ENCODE results near the gene CARD8. TPM values are rescaled to one million over a fixed set of nuclear protein-coding genes. Genes with fewer than 3 reads are reported as not detected.
"Not testable (repeated sequence)": the region's sequence is repeated elsewhere in the genome, so short reads cannot be mapped to it uniquely, and the experiment has no call there.

Gene CARD8
- total RNA-seq, 1 experiment from 2014 or later: 32.3 TPM

DNA sequence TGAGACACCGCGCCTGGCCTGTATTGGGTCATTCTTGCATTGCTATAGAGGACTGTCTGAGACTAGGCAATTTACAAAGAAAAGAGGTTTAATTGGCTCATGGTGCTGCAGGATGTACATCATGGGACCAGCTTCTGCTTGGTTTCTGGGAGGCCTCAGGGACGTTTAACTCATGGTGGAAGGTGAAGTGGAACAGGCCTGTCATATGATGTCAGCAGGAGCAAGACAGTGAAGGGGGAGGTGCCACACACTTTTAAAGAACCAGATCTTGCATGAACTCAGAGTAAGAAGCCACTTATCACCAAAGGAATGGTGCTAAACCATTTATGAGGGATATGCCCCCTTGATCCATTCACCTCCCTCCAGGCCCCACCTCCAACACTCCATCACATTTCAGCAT lies 18.7 kb downstream of the CARD8 start:
- BruUV-seq (replicated peaks): no TSS peak
- Mint-ChIP-seq H3K27me3 (ENCODE audit: unreplicated experiment) (no peaks in the 10 kb centered on the region), H3K4me1 (ENCODE audit: low read depth, unreplicated experiment) (peaks cover 9% of the 10 kb centered on the region), H3K36me3 (ENCODE audit: insufficient read depth, unreplicated experiment) (no peaks in the 10 kb centered on the region), H3K4me3 (ENCODE audit: low read depth, unreplicated experiment) (no peak overlapping the region), H3K27ac (ENCODE audit: unreplicated experiment) (no peak overlapping the region), H3K9me3 (ENCODE audit: low read depth, unreplicated experiment) (no peaks in the 10 kb centered on the region)
- TF ChIP-seq, protein P1, sequence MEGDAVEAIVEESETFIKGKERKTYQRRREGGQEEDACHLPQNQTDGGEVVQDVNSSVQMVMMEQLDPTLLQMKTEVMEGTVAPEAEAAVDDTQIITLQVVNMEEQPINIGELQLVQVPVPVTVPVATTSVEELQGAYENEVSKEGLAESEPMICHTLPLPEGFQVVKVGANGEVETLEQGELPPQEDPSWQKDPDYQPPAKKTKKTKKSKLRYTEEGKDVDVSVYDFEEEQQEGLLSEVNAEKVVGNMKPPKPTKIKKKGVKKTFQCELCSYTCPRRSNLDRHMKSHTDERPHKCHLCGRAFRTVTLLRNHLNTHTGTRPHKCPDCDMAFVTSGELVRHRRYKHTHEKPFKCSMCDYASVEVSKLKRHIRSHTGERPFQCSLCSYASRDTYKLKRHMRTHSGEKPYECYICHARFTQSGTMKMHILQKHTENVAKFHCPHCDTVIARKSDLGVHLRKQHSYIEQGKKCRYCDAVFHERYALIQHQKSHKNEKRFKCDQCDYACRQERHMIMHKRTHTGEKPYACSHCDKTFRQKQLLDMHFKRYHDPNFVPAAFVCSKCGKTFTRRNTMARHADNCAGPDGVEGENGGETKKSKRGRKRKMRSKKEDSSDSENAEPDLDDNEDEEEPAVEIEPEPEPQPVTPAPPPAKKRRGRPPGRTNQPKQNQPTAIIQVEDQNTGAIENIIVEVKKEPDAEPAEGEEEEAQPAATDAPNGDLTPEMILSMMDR (IDR thresholded peaks at IDR 0.05; ENCODE audit: unreplicated experiment): no peak
- no peak for DNase-seq
- intact Hi-C loops (cut with micrococcal nuclease; ENCODE audit: unreplicated experiment): no loop called here
- CTCF ChIA-PET: no interaction called here

DNA sequence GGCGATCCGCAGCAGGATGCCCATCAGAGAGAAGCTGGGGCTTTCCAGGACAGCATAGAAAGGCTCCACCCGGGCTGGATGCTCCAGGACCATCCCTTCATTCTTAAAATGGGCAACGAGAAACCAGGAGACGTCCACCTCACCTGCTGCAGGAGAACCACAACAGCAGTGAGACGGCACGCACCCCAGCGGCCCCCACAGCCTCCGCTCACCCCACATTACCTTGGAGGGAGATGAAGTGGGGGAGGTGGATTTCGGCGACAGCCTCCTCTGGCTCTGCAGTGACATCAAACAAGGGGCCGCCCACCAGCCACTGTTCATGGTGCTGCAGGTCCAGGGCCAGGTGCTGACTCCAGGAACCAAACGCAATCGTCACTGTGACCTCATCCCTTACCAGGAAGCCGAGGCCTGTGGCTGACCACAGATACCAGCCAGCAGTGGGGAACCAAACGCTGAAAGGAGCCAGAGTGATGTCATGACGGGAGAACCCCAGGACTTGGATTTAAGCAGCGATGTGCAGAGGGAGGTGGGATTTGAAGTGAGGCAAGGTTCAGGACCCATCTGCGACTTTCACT lies 25.1 kb downstream of the CARD8 start:
- no peaks in the 10 kb centered on the region for H3K27me3 Mint-ChIP-seq (ENCODE audit: unreplicated experiment)
- H3K27ac Mint-ChIP-seq (ENCODE audit: unreplicated experiment): no peak overlapping the region
- no peaks in the 10 kb centered on the region for H3K36me3 Mint-ChIP-seq (ENCODE audit: insufficient read depth, unreplicated experiment)
- H3K4me3 Mint-ChIP-seq (ENCODE audit: low read depth, unreplicated experiment): no peak overlapping the region
- no peak for DNase-seq
- TF ChIP-seq, protein P1 (IDR thresholded peaks at IDR 0.05; ENCODE audit: unreplicated experiment): no peak
- BruUV-seq (replicated peaks): no TSS peak
- CTCF ChIA-PET: no interaction called here
- H3K4me1 Mint-ChIP-seq (ENCODE audit: low read depth, unreplicated experiment): no peaks in the 10 kb centered on the region
- H3K9me3 Mint-ChIP-seq (ENCODE audit: low read depth, unreplicated experiment): no peaks in the 10 kb centered on the region
- intact Hi-C loops (cut with micrococcal nuclease; ENCODE audit: unreplicated experiment): no loop called here

DNA sequence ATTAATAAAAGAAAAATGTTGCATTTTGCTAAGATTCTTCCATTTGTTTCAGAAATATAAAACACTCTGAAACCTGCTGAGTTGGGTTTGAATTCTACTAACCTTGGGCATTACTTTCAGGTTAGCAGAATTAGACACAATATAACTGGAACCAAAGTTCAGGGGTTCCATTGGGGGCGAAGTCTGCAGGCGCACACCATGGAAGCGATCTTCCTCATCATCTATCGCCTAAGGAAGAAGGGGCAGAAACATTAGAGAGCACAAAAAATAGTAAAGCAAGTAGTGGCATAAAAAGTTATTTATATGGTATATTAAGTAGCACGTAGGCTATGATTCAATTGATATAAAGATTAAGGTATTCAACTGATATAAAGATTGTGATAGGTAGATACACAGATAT lies 34.1 kb downstream of the CARD8 start:
- CTCF ChIA-PET: no interaction called here
- no peak for DNase-seq
- Mint-ChIP-seq H3K4me1 (ENCODE audit: low read depth, unreplicated experiment) (no peaks in the 10 kb centered on the region), H3K36me3 (ENCODE audit: insufficient read depth, unreplicated experiment) (no peaks in the 10 kb centered on the region), H3K27me3 (ENCODE audit: unreplicated experiment) (no peaks in the 10 kb centered on the region), H3K27ac (ENCODE audit: unreplicated experiment) (no peak overlapping the region), H3K4me3 (ENCODE audit: low read depth, unreplicated experiment) (no peak overlapping the region), H3K9me3 (ENCODE audit: low read depth, unreplicated experiment) (no peaks in the 10 kb centered on the region)
- intact Hi-C loops (cut with micrococcal nuclease; ENCODE audit: unreplicated experiment): no loop called here
- TF ChIP-seq, protein P1 (IDR thresholded peaks at IDR 0.05; ENCODE audit: unreplicated experiment): no peak
- no TSS peak for BruUV-seq (replicated peaks)

DNA sequence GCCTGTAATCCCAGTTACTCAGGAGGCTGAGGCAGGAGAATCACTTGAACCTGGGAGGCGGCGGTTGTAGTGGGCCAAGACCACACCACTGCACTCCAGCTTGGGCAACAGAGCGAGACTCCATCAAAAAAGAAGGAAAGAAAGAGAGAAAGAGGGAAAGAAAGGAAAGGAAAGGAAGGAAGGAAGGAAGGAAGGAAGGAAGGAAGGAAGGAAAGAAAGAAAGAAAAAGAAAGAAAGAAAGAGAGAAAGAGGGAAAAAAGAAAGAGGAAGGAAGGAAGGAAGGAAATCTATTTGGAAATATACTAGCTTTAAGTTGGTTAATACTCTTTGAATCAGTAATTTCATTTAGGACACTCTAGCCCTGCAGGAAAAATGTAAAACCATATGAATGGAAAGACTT lies 34.9 kb downstream of the CARD8 start:
- H3K36me3 Mint-ChIP-seq (ENCODE audit: insufficient read depth, unreplicated experiment): not testable (repeated sequence)

DNA sequence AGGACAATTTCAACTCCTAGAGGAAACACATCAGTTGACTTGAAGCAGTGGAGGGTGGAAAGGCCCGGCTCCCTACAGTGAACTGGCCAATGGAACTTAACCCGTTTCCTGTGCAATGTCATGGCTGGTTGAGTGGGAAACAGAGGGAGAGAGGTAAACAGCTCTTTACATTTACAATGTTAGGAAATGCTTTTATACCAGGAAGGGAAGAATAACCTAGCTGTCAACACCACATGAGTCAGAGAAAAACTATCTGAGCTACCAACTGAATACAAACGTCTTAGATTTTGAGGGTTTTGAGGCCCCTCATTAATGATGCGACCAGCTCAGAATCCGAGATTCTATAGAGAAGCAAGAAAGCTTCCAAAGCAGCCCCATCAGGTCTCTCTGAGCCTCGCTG lies 36.7 kb downstream of the CARD8 start:
- Mint-ChIP-seq H3K27ac (ENCODE audit: unreplicated experiment) (no peak overlapping the region), H3K9me3 (ENCODE audit: low read depth, unreplicated experiment) (no peaks in the 10 kb centered on the region), H3K4me3 (ENCODE audit: low read depth, unreplicated experiment) (no peak overlapping the region), H3K27me3 (ENCODE audit: unreplicated experiment) (no peaks in the 10 kb centered on the region), H3K4me1 (ENCODE audit: low read depth, unreplicated experiment) (no peaks in the 10 kb centered on the region), H3K36me3 (ENCODE audit: insufficient read depth, unreplicated experiment) (no peaks in the 10 kb centered on the region)
- no TSS peak for BruUV-seq (replicated peaks)
- intact Hi-C loops (cut with micrococcal nuclease; ENCODE audit: unreplicated experiment): no loop called here
- no peak for DNase-seq
- CTCF ChIA-PET: interaction anchor here (0.7 kb wide), 1 partner anchor 15 kb away, joined by 3 read pairs; no protein-coding TSS in a partner anchor
- TF ChIP-seq, protein P1 (IDR thresholded peaks at IDR 0.05; ENCODE audit: unreplicated experiment): no peak

More for the DNA sequence above, 34.9 kb downstream of the CARD8 start:
- H3K9me3 Mint-ChIP-seq (ENCODE audit: low read depth, unreplicated experiment); H3K4me3 Mint-ChIP-seq (ENCODE audit: low read depth, unreplicated experiment); H3K4me1 Mint-ChIP-seq (ENCODE audit: low read depth, unreplicated experiment); DNase-seq; H3K27ac Mint-ChIP-seq (ENCODE audit: unreplicated experiment); intact Hi-C loops (cut with micrococcal nuclease; ENCODE audit: unreplicated experiment); H3K27me3 Mint-ChIP-seq (ENCODE audit: unreplicated experiment); CTCF ChIA-PET; BruUV-seq (replicated peaks): not testable (repeated sequence)

Data from Calu3 (cell line).